GM12874 (cell line): ENCODE data around the gene OR1N1.

Experiments used
- CTCF ChIP-seq: IDR thresholded peaks from 2 replicates; pipeline ENCODE4 v1.5.1; 2011; ENCODE audit warnings: low read depth, mild to moderate bottlenecking, control low read depth, low read length, moderate library complexity; ENCODE audit not compliant: insufficient read depth

Gene OR1N1

DNA sequence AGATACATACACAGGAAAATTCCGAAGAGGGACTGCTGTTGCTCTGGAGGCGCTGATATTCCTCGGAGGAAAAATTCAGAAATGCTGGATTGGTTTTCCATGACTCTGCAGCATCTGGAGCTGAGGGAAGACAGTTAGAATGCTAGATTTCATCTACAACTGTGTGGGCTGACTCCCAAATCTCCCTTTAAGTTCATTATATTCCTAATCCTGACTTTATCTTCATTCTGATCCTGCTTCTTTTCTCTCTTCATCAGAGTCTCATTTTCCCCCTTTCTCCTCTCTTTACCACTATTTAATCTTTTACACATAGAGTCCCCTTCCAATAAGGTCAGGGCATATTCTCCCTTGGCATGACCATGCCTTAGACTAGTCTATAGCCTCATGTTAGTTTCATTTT, at the start of gene OR1N1:
TSS of gene OR1N1 (minus strand) at position 101 of the 400 bp plus-strand sequence. CDS start at position 101, 0 bp downstream.
- TF ChIP-seq CTCF = no peak

DNA sequence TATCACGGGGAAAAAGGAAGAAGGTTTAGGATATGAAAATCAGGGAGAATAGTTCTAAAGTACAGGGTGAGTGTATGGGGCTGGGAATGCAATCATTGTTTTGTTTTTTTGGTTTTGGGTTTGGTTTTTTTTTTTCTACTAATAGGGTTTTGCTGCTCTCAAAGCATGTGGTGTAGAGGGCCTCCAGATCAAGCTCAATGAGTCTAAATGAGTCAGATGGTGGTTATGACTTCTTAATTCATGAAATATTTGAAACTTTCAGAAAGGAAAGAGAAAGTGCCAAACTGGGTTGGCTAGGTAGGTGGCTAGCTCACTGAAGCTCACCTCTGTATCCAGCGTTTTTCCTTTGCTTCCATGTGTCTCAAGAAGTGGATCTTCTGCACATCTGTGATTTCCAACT, 45.4 kb upstream of the OR1N1 start:
- TF ChIP-seq CTCF = no peak

GRCh38 chr9:122567901-122568300, 40.8 kb upstream of the OR1N1 start:
- TF ChIP-seq CTCF = no peak

DNA sequence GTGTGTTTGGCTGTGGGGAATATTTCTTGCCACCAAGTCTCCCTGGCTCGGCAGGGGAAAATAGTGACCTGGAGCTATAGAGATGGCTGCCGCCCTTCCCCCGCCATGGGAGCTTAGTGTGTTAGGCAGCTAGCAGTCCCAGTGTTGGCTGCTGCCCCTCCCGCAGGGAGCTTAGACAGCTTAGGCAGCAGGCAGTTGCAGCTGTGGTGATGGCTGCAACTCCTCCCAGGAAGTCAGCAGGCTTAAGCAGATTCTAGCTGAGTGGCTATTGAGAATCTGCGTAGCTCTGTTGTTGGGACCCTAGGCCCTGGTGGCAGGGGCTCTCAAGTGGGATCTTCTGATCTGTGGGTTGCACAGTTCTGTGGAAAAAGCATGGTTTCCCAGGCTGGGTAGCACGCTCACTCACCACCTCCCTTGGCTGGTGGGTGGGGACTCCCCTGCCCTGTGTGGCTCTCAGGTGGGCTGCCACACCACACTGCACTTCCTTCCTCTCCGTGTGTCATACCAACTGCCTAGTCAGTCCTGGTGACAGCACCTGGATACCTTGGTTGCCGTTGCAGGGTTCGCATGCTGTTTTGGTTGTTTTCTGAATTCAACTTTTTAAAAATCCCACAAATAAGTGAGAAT, 35.2 kb upstream of the OR1N1 start:
- TF ChIP-seq CTCF = no peak

- no peak for TF ChIP-seq CTCF
Measured at GRCh38 chr9:122561446-122561845, 34.4 kb upstream of the OR1N1 start.

GRCh38 chr9:122552812-122553211, 25.7 kb upstream of the OR1N1 start, which contains the start of gene OR1N2:
TSS of gene OR1N2 (plus strand) at chr9:122553112. CDS start at chr9:122553212, 100 bp downstream.
- TF ChIP-seq CTCF = no peak

GRCh38 chr9:122551371-122551770, 24.3 kb upstream of the OR1N1 start:
- no peak for TF ChIP-seq CTCF
